AG09309 (cell line): ENCODE data around the gene CUTA.

ENCODE experiments used
- DNase-seq: peaks from one replicate; pipeline ENCODE4 v3.0.0-alpha.2; 2010; ENCODE audit warnings: low read depth
- H3K4me3 ChIP-seq: 2 replicates; pipeline ENCODE4 v1.5.1; 2011; ENCODE audit warnings: mild to moderate bottlenecking, low read depth, low read length, moderate library complexity; ENCODE audit not compliant: control insufficient read depth
- CTCF ChIP-seq: IDR thresholded peaks from 2 replicates; pipeline ENCODE4 v1.5.1; 2011; ENCODE audit warnings: mild to moderate bottlenecking, low read depth, low read length, inconsistent platforms; ENCODE audit not compliant: insufficient read depth, control insufficient read depth; ENCODE audit errors: missing control alignments

The CUTA gene

DNA sequence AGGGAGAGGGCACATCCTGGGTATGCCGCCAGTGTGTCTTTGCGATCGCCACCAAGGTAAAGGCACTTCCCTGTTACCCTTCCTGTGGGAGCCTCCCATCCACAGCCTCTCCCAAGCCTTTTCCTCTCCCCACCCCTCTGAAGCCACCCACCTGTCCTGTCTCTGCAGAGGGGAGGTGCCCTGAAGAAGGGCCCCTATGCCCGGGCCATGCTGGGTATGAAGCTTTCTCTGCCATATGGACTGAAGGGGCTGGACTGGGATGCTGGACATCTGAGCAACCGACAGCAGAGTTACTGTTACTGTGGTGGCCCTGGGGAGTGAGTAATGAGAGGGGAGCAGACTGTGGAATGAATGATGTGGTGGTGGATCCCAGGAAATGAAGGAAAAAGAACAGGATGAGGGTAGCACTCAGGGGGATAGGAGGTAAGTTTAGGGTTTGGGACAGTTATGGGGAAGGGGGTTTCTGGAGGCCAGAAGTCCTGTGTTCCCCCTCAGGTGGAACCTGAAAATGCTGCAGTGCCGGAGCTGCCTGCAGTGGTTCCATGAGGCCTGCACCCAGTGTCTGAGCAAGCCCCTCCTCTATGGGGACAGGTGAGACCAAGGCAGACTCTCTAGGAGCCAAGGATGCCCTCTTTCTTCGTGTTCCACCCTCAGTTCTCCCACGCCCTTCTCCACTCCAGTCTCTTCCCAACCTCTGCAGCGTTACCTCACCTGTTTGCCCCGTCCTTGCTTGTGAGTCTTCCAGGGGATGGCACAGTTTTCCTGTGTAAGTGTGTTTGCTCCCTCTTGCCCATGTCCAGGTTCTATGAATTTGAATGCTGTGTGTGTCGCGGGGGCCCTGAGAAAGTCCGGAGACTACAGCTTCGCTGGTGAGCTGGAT lies 4.4 kb downstream of the CUTA start:
- no peak for TF ChIP-seq CTCF
- no peak for DNase-seq
- no peak overlapping the region for H3K4me3 ChIP-seq

- peak overlapping the region; percentile 72 for H3K4me3 ChIP-seq
- DNase-seq, result no peak
- TF ChIP-seq CTCF, result no peak
These were observed 5.5 kb downstream of the CUTA start for GRCh38 chr6:33412140-33413009.

GRCh38 chr6:33411632-33412005 lies 6.3 kb downstream of the CUTA start:
- DNase-seq, result no peak
- TF ChIP-seq CTCF, result no peak
- peak overlapping the region; percentile 72 for H3K4me3 ChIP-seq

- TF ChIP-seq CTCF, result no peak
- peak within 1 kb of the TSS; percentile 72 for H3K4me3 ChIP-seq
- peak; percentile 51 for DNase-seq
These were observed 6.9 kb downstream of the CUTA start, which contains the start of gene PHF1 for GRCh38 chr6:33410711-33411631. Gene PHF1 (plus strand): TSS chr6:33411014. CDS start chr6:33412264, 1,250 bp downstream.

DNA sequence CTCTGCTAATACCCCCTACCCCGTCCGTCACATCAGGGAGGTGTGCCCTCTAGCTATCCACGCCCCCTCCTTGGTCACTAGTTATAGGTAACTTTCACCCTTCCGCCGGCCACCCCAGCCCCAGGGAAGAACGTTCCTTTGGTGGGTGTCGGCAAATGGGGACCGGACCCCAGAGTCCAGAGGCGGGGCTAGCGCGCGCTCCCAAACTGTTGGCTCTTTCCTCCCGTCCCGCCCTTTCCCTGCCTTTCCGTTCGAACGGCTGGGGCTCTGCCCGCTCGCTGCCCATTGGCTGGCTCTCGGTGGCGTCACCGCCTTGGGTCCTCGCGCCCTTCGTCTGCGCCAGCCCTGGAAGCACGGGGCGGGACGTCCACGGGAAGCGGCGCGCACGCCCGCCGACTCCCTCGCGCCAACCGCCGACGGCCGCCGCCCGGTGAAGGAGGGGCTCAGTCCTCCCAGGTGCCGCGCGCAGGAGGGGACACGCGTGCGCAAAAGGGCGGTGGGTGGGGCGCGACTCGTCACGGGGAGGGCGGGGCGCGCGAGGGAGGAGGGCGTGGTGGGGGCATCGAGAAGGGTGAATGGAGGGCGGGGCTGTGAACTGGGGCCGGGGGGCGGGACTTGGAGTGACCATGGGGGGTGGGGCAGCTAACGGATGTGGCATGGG lies 7.7 kb downstream of the CUTA start:
- peak; percentile 78 for DNase-seq
- peak overlapping the region; percentile 72 for H3K4me3 ChIP-seq
- TF ChIP-seq CTCF, result no peak
